ENCODE data around the gene TAF4. TPM values are rescaled to one million over a fixed set of nuclear protein-coding genes. Genes with fewer than 3 reads are reported as not detected.

The TAF4 gene
- total and polyA plus RNA-seq, 8 donors, result 5.7 to 15.2 (median 8.4) TPM

DNA sequence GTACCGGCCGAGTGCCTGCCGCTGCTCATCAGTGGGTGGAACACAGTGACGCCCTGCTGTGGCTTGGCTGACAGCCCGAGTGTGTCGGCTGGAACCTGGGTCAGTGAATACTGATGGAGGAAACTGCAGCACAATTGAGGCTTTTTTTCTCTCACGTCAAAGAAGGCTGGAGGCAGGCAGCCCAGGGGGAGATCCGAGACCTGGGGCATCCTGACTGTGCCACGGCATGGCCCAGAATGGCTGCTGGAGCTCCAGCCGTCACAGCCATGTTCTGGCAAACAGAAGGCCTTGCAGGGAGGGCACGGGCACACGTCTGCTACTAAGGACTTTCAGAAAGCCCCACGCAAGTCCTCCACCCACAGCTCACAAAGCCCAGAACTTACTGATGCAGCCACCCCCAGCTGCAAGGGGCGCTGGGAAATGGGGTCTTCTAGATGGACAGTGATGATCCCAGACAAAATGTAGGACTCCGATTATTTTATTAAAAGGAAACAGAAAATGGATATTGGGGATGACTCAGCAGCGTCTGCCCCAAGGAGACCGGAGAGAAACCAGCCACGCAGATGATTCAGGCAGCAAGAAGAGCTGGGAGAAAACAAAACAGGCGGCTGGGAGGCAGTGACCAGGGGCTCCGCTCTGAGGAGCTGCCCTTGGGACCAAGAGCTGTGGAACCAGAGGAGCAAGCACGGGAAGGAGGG is 140.0 kb downstream of the TAF4 start:
- no peaks in the 10 kb centered on the region for H3K36me3 ChIP-seq
- FAIRE-seq (no peak), DNase-seq (peak in 1 of 6 donors; percentile 45), ATAC-seq (no peak)
- H3K9me3 ChIP-seq, result no peaks in the 10 kb centered on the region
- no peaks in the 10 kb centered on the region for H3K27me3 ChIP-seq
- H3K27ac ChIP-seq, result no peak overlapping the region
- H3K4me3 ChIP-seq, result no peak overlapping the region
- intact Hi-C loops (cut with DNase I), result no loop called here
- TF ChIP-seq, protein P1, sequence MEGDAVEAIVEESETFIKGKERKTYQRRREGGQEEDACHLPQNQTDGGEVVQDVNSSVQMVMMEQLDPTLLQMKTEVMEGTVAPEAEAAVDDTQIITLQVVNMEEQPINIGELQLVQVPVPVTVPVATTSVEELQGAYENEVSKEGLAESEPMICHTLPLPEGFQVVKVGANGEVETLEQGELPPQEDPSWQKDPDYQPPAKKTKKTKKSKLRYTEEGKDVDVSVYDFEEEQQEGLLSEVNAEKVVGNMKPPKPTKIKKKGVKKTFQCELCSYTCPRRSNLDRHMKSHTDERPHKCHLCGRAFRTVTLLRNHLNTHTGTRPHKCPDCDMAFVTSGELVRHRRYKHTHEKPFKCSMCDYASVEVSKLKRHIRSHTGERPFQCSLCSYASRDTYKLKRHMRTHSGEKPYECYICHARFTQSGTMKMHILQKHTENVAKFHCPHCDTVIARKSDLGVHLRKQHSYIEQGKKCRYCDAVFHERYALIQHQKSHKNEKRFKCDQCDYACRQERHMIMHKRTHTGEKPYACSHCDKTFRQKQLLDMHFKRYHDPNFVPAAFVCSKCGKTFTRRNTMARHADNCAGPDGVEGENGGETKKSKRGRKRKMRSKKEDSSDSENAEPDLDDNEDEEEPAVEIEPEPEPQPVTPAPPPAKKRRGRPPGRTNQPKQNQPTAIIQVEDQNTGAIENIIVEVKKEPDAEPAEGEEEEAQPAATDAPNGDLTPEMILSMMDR (IDR thresholded peaks at IDR 0.05), result no peak
- H3K4me1 ChIP-seq, result no peaks in the 10 kb centered on the region
- WGBS, 2 donors, result 70 to 79% methylated on average over 21 of the region's 21 CpGs

DNA sequence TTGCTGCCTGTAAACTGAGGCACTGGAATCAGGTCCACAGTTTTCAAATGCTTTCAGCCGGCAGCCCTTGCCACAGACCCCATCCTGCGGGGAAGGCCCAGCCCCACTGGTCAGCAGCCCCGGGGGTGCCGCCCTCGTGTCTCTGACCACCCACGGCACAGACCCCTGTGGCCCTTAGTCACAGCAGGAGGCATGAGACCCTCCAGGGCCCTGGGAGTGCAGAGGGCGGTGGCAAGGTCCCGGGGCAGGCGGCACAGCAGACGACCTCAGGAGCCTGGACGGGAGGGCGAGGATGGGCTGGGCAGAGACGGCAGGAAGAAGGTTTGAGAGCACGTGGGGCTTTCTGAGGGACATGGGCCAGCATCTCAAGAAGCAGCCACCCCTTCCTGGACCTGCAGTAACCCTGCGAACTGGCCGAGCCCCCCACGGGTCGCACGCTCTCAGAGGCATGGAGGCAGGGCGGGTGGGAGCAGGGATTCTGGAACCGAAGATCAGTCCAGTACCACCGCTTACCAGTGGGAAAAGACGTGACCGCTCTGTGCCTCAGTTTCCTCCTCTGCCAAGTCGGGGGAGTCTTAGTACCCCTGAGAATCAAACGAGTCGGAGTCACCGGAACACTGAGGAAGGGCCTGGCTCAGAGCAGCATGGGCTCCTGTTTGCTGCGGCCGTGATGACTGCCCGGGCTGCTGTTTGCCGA is 140.7 kb downstream of the TAF4 start:
- H3K9me3 ChIP-seq, result no peaks in the 10 kb centered on the region
- no peak for FAIRE-seq
- no peak overlapping the region for H3K27ac ChIP-seq

More for the DNA sequence above, 140.7 kb downstream of the TAF4 start:
- H3K36me3 ChIP-seq, result no peaks in the 10 kb centered on the region
- WGBS, 2 donors, result 74 to 87% methylated on average over 32 of the region's 32 CpGs
- H3K4me1 ChIP-seq, result no peaks in the 10 kb centered on the region
- peak in 1 of 6 donors; percentile 51 for DNase-seq
- H3K4me3 ChIP-seq, result no peak overlapping the region
- H3K27me3 ChIP-seq, result no peaks in the 10 kb centered on the region
- intact Hi-C loops (cut with DNase I), result no loop called here
- TF ChIP-seq, protein P1 (IDR thresholded peaks at IDR 0.05), result no peak
- no peak for ATAC-seq

Small RNAs within 50 kb of the gene (microRNA-seq; reads per million reads assigned to microRNA genes)
- gene MIR1257 (0 to 0.29 reads per million in 2 donors), gene MIR3195 (0 reads per million in 2 donors)

Other genes with a start within 250 kb of the TAF4 start
- 10 to 100 TPM; 14.9 to 19.7 (median 16.7) TPM for gene LSM14B, start 56.6 kb upstream of the TAF4 start, total RNA-seq
- 10 to 100 TPM in 1 of 2 donors, 1 to 10 TPM in 1; 8.4 to 20.1 TPM for gene LSM14B, start 56.6 kb upstream of the TAF4 start, polyA plus RNA-seq
- gene PSMA7, start 77.5 kb upstream of the TAF4 start, total RNA-seq, result 100 to 1,000 TPM in 1 of 6 donors, 10 to 100 TPM in 5; 55.6 to 105 (median 74.3) TPM
- gene PSMA7, start 77.5 kb upstream of the TAF4 start, polyA plus RNA-seq, result 100 to 1,000 TPM in 1 of 2 donors, 10 to 100 TPM in 1; 67.9 to 119 TPM
- 1 to 10 TPM; 6.6 to 9.7 (median 7.4) TPM for gene SS18L1, start 77.9 kb upstream of the TAF4 start, total RNA-seq
- 10 to 100 TPM; 13.0 to 19.3 TPM for gene SS18L1, start 77.9 kb upstream of the TAF4 start, polyA plus RNA-seq
- 10 to 100 TPM in 5 of 6 donors, 1 to 10 TPM in 1; 9.7 to 21.1 (median 13.1) TPM for gene MTG2, start 117.1 kb upstream of the TAF4 start, total RNA-seq
- gene MTG2, start 117.1 kb upstream of the TAF4 start, polyA plus RNA-seq, result 10 to 100 TPM; 36.2 to 55.3 TPM
- under 1 TPM in 1 of 6 donors, not detected in 5; 0.08 TPM for gene HRH3, start 154.4 kb upstream of the TAF4 start, total RNA-seq
- gene HRH3, start 154.4 kb upstream of the TAF4 start, polyA plus RNA-seq, result under 1 TPM; 0.02 to 0.04 TPM
- 10 to 100 TPM; 42.4 to 56.8 (median 49.2) TPM for gene OSBPL2, start 172.6 kb upstream of the TAF4 start, total RNA-seq
- 10 to 100 TPM; 33.3 to 34.6 TPM for gene OSBPL2, start 172.6 kb upstream of the TAF4 start, polyA plus RNA-seq
- gene ADRM1, start 237.1 kb upstream of the TAF4 start, total RNA-seq, result 10 to 100 TPM; 33.3 to 76.0 (median 36.5) TPM
- 10 to 100 TPM; 61.9 to 74.8 TPM for gene ADRM1, start 237.1 kb upstream of the TAF4 start, polyA plus RNA-seq